IMR-90 (cell line): ENCODE measurements around the gene RAPGEF1. TPM values are rescaled to one million over a fixed set of nuclear protein-coding genes. Genes with fewer than 3 reads are reported as not detected.

Source experiments
- ATAC-seq: fragments of 200-7000 bp; cut with Tn5 transposase; 2 replicates; pipeline ENCODE4 v1.9.1; 2020; ENCODE audit warnings: low read depth, mild to moderate bottlenecking, moderate library complexity
- BruUV-seq: library from RNA; stranded (reverse); fragments of 400-500 nt; replicated peaks from 2 replicates; lab custom pipeline; 2021; lab: Mats Ljungman, UMichigan
- CTCF ChIA-PET: fragments of 300-600 bp; formaldehyde crosslinking; extraction: SDS; loops from one replicate; lab custom pipeline; 2021; ENCODE audit warnings: antibody characterized with exemption; lab: Yijun Ruan, JAX
- POLR2A ChIA-PET: fragments of 300-600 bp; sonication (Branson Sonifier 250); formaldehyde crosslinking; loops from one replicate; lab custom pipeline; 2022; ENCODE audit warnings: antibody characterized with exemption; ENCODE audit not compliant: unreplicated experiment; lab: Charles Lee
- DNase-seq: peaks from one replicate; pipeline ENCODE4 v3.0.0; 2013
- H2AFZ ChIP-seq: replicated peaks from 2 replicates; pipeline ENCODE3; 2013; ENCODE audit warnings: low read length, mild to moderate bottlenecking; ENCODE audit not compliant: poor library complexity
- H2AK5ac ChIP-seq: 2 replicates; pipeline ENCODE4 v1.6.1; 2013; ENCODE audit warnings: low read depth, low read length, inconsistent platforms
- H2AK9ac ChIP-seq: replicated peaks from 2 replicates; pipeline ENCODE3; 2013; ENCODE audit warnings: mild to moderate bottlenecking, low read depth, low read length, moderate library complexity; ENCODE audit not compliant: poor library complexity
- H2BK120ac ChIP-seq: 2 replicates; pipeline ENCODE4 v1.6.1; 2013; ENCODE audit warnings: low read depth, low read length, inconsistent platforms
- H2BK15ac ChIP-seq: 3 replicates; pipeline ENCODE4 v1.6.1; 2013; ENCODE audit warnings: low read depth, low read length, inconsistent platforms
- H2BK20ac ChIP-seq: 2 replicates; pipeline ENCODE4 v1.6.1; 2013; ENCODE audit warnings: low read depth, mild to moderate bottlenecking, inconsistent platforms, low read length, moderate library complexity
- H2BK5ac ChIP-seq: 2 replicates; pipeline ENCODE4 v1.6.1; 2013; ENCODE audit warnings: mild to moderate bottlenecking, low read depth, low read length, inconsistent platforms; ENCODE audit not compliant: poor library complexity, severe bottlenecking
- H3K14ac ChIP-seq: replicated peaks from 2 replicates; pipeline ENCODE4 v1.6.1; 2013; ENCODE audit warnings: low read depth, low read length, inconsistent platforms
- H3K18ac ChIP-seq: 2 replicates; pipeline ENCODE4 v1.6.1; 2013; ENCODE audit warnings: low read depth, low read length, control low read depth
- H3K23ac ChIP-seq: 2 replicates; pipeline ENCODE4 v1.6.1; 2013; ENCODE audit warnings: low read depth, low read length, inconsistent platforms
- H3K27ac ChIP-seq: 2 replicates; pipeline ENCODE4 v1.5.1; 2013; ENCODE audit warnings: mild to moderate bottlenecking, control low read depth, low read length; ENCODE audit not compliant: insufficient read depth
- H3K27me3 ChIP-seq: 2 replicates; pipeline ENCODE4 v1.6.1; 2013; ENCODE audit warnings: low read length; ENCODE audit not compliant: control insufficient read depth, insufficient read depth
- H3K36me3 ChIP-seq: 2 replicates; pipeline ENCODE4 v1.6.1; 2013; ENCODE audit warnings: low read length, mixed read lengths; ENCODE audit not compliant: control insufficient read depth, insufficient read depth
- H3K4ac ChIP-seq: 2 replicates; pipeline ENCODE4 v1.6.1; 2013; ENCODE audit warnings: low read depth, low read length, inconsistent platforms
- H3K4me1 ChIP-seq: 2 replicates; pipeline ENCODE4 v1.6.1; 2013; ENCODE audit warnings: low read length, mixed read lengths; ENCODE audit not compliant: control insufficient read depth, insufficient read depth
- H3K4me2 ChIP-seq: 2 replicates; pipeline ENCODE4 v1.6.1; 2013; ENCODE audit warnings: low read depth, mild to moderate bottlenecking, control low read depth, low read length, moderate library complexity
- H3K4me3 ChIP-seq: 2 replicates; pipeline ENCODE4 v1.5.1; 2013; ENCODE audit warnings: low read depth, mild to moderate bottlenecking, control low read depth, low read length, moderate library complexity; ENCODE audit not compliant: insufficient read depth
- H3K56ac ChIP-seq: 2 replicates; pipeline ENCODE4 v1.6.1; 2013; ENCODE audit warnings: low read length, inconsistent platforms; ENCODE audit not compliant: insufficient read depth; ENCODE audit errors: extremely low read depth
- H3K79me1 ChIP-seq, 2 experiments: 2 replicates each; pipeline ENCODE4 v1.6.1; 2013; ENCODE audit warnings: low read length in 2 of 2, inconsistent platforms in 1 of 2, low read depth in 1 of 2
- H3K9ac ChIP-seq: 2 replicates; pipeline ENCODE4 v1.6.1; 2013; ENCODE audit warnings: low read depth, low read length, control low read depth
- H3K9me1 ChIP-seq: 2 replicates; pipeline ENCODE4 v1.6.1; 2013; ENCODE audit warnings: low read length, inconsistent platforms; ENCODE audit not compliant: insufficient read depth
- H3K9me3 ChIP-seq: 2 replicates; pipeline ENCODE4 v1.6.1; 2013; ENCODE audit warnings: low read length; ENCODE audit not compliant: control insufficient read depth, insufficient read depth
- H4K20me1 ChIP-seq: 2 replicates; pipeline ENCODE4 v1.6.1; 2013; ENCODE audit warnings: low read length, inconsistent platforms; ENCODE audit not compliant: insufficient read depth
- H4K5ac ChIP-seq: 2 replicates; pipeline ENCODE4 v1.6.1; 2013; ENCODE audit warnings: mild to moderate bottlenecking, low read depth, low read length, control low read depth
- H4K8ac ChIP-seq, 2 experiments: 2 replicates each; pipeline ENCODE4 v1.6.1; 2013; ENCODE audit warnings: low read depth in 2 of 2, low read length in 2 of 2, control low read depth in 1 of 2, inconsistent platforms in 1 of 2
- H4K91ac ChIP-seq: 2 replicates; pipeline ENCODE4 v1.6.1; 2013; ENCODE audit warnings: low read depth, low read length, inconsistent platforms; ENCODE audit not compliant: insufficient read depth
- BHLHE40 ChIP-seq: fragments of 150-350 bp; IDR thresholded peaks from 2 replicates; pipeline ENCODE4 v1.6.1; 2016; ENCODE audit warnings: mild to moderate bottlenecking, low read depth, low read length
- CEBPB ChIP-seq: IDR thresholded peaks from 2 replicates; pipeline ENCODE4 v1.6.1; 2012; ENCODE audit warnings: low read depth, low read length, improper control_type of control experiment
- CHD1 ChIP-seq: IDR thresholded peaks from 2 replicates; pipeline ENCODE4 v1.6.1; 2012; ENCODE audit warnings: low read depth, low read length, improper control_type of control experiment
- CTCF ChIP-seq: conservative IDR thresholded peaks from 2 replicates; pipeline ENCODE4 v1.5.1; 2012; ENCODE audit warnings: mild to moderate bottlenecking, low read depth, low read length, improper control_type of control experiment
- MAFK ChIP-seq: IDR thresholded peaks from 2 replicates; pipeline ENCODE4 v1.6.1; 2012; ENCODE audit warnings: low read depth, low read length, improper control_type of control experiment
- MAZ ChIP-seq: IDR thresholded peaks from 2 replicates; pipeline ENCODE4 v1.6.1; 2012; ENCODE audit warnings: low read depth, mild to moderate bottlenecking, low read length, improper control_type of control experiment, moderate library complexity, borderline replicate concordance
- MXI1 ChIP-seq: IDR thresholded peaks from 2 replicates; pipeline ENCODE4 v1.6.1; 2012; ENCODE audit warnings: low read depth, mild to moderate bottlenecking, low read length, moderate library complexity, borderline replicate concordance
- POLR2A ChIP-seq: IDR thresholded peaks from 2 replicates; pipeline ENCODE4 v1.6.1; 2012; ENCODE audit warnings: mild to moderate bottlenecking, low read depth, low read length
- RCOR1 ChIP-seq: IDR thresholded peaks from 2 replicates; pipeline ENCODE4 v1.6.1; 2012; ENCODE audit warnings: mild to moderate bottlenecking, low read length, improper control_type of control experiment; ENCODE audit not compliant: insufficient replicate concordance
- RFX5 ChIP-seq: IDR thresholded peaks from 2 replicates; pipeline ENCODE4 v1.8.0; 2012; ENCODE audit warnings: low read depth, mild to moderate bottlenecking, low read length, moderate library complexity
- SMC3 ChIP-seq: fragments of 150-350 bp; IDR thresholded peaks from 2 replicates; pipeline ENCODE4 v1.6.1; 2016; ENCODE audit warnings: low read depth, mild to moderate bottlenecking, antibody characterized with exemption, low read length, moderate library complexity
- WGBS, 2 experiments: methylation state at CpG; one replicate each; pipeline versions ENCODE4 v1.1.5 to v1.1.7; 2013; ENCODE audit warnings: missing lambda C conversion rate in 2 of 2; ENCODE audit not compliant: insufficient read length in 1 of 2; ENCODE audit errors: extremely low coverage in 2 of 2; 5-methylcytosine and 5-hydroxymethylcytosine counted together
- dilution Hi-C: fragments of 300-500 bp; cut with HindIII; formaldehyde crosslinking; loops from one replicate; pipeline ENCODE4 v1.14.3; 2018; ENCODE audit warnings: low sequenced_read_pairs; ENCODE audit not compliant: unreplicated experiment
- in situ Hi-C: fragments of 300-500 bp; cut with MboI; formaldehyde crosslinking; loops from 3 replicates; pipeline ENCODE4 v1.14.3; 2019; ENCODE audit warnings: low sequenced_read_pairs, inconsistent platforms, mixed read lengths
- intact Hi-C: fragments of 100-400 bp; cut with micrococcal nuclease; formaldehyde crosslinking; loops from 2 replicates; pipeline ENCODE4 v1.10.0; 2022
- polyA plus RNA-seq, 3 experiments: library from polyadenylated mRNA; depleted of rRNA; stranded (reverse); fragments of >200 nt; gene quantifications; 2 replicates each; pipeline ENCODE4 v1.2.3, GENCODE V29; 2012; ENCODE audit warnings: low replicate concordance in 1 of 3
- total RNA-seq: library from RNA; depleted of rRNA; stranded (reverse); fragments of >200 nt; gene quantifications from 2 replicates; pipeline ENCODE4 v1.2.3, GENCODE V29; 2012
- TF ChIP-seq, protein P1 (sequence below): fragments of 150-350 bp; IDR thresholded peaks from 2 replicates; pipeline ENCODE4 v1.6.1; 2016; ENCODE audit warnings: low read depth, mild to moderate bottlenecking, low read length, moderate library complexity, borderline replicate concordance

RAPGEF1 gene
- total and polyA plus RNA-seq, 2 of the 4 experiments (the other 2 are of a cell fraction), result 13.1 to 22.3 TPM

DNA sequence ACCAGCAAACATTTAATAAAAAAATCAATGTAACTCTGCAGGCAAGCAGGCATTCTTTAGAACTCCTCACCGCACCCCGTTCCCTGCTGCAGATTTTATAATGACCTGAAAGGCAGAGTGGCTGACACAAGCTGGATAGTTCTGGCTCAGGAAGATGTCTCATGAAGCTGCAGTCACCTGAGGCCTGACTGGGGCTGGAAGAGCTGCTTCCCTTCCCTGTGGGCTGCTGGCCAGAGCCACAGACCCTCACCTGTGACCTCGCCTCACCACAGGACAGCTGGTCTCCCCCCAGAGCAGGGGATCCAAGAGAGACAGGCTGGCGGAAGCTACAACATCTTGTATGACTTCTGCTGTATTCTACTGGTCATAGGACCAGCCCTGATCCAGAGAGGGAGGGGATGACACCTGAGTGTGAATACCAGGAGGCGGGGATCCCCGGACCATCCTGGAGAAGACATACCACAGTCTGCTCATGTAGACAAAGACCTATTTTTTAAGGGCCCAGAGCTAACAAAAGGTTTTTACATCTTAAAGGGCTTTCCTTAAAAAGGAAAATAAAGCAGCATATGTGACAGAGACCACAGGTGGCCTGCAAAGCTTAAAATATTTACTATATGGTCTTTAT is 43.9 kb downstream of the RAPGEF1 start:
- TF ChIP-seq POLR2A (no peak), BHLHE40 (no peak), CEBPB (no peak), RCOR1 (no peak), CTCF (no peak), RFX5 (no peak), CHD1 (no peak), SMC3 (no peak), MAZ (no peak), MXI1 (no peak), MAFK (no peak)
- TF ChIP-seq, protein P1, sequence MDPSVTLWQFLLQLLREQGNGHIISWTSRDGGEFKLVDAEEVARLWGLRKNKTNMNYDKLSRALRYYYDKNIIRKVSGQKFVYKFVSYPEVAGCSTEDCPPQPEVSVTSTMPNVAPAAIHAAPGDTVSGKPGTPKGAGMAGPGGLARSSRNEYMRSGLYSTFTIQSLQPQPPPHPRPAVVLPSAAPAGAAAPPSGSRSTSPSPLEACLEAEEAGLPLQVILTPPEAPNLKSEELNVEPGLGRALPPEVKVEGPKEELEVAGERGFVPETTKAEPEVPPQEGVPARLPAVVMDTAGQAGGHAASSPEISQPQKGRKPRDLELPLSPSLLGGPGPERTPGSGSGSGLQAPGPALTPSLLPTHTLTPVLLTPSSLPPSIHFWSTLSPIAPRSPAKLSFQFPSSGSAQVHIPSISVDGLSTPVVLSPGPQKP, result no peak
- Histone ChIP-seq H3K23ac (no peak overlapping the region), H2AFZ (no peak overlapping the region), H3K4me2 (no peak overlapping the region), H2BK20ac (no peak overlapping the region), H3K9ac (no peak overlapping the region), H3K27me3 (no peaks in the 10 kb centered on the region), H3K56ac (no peak overlapping the region), H3K79me1 (peaks cover 57 to 70% of the 10 kb centered on the region in 2 experiments), H3K4ac (no peak overlapping the region), H2BK120ac (no peak overlapping the region), H4K91ac (no peak overlapping the region), H3K9me3 (no peaks in the 10 kb centered on the region), H3K18ac (no peak overlapping the region), H3K4me3 (no peak overlapping the region), H3K4me1 (peaks cover 20% of the 10 kb centered on the region), H2BK15ac (no peak overlapping the region), H3K9me1 (peaks cover 19% of the 10 kb centered on the region), H2AK5ac (no peak overlapping the region), H4K5ac (no peak overlapping the region), H3K36me3 (no peaks in the 10 kb centered on the region), H4K20me1 (peaks cover 72% of the 10 kb centered on the region), H4K8ac (no peak overlapping the region), H3K27ac (no peak overlapping the region), H2BK5ac (no peak overlapping the region), H2AK9ac (no peak overlapping the region), H3K14ac (no peak overlapping the region)
- in situ Hi-C loops (no loop called here), dilution Hi-C loops (no loop called here), intact Hi-C loops (no loop called here)
- ChIA-PET POLR2A (interaction anchor here (0.5 kb wide), 1 partner anchor 191 kb away, joined by 7 read pairs; no protein-coding TSS in a partner anchor), CTCF (interaction anchor here (0.6 to 1.7 kb wide), 6 partner anchors 17 to 299 kb away, joined by 3 to 6 read pairs (median 4); no protein-coding TSS in a partner anchor)
- no peak for DNase-seq
- 93% methylated on average over 2 of the region's 6 CpGs; no CpG with 5 or more reads in 1 of the 2 experiments for WGBS, 2 experiments
- no peak for ATAC-seq
- no TSS peak for BruUV-seq
